ENCODE measurements around the gene CELSR1. TPM values are rescaled to one million over a fixed set of nuclear protein-coding genes. Genes with fewer than 3 reads are reported as not detected.

The CELSR1 gene
- total and polyA plus RNA-seq, 2 of the 13 experiments (the other 11 are each of a cell fraction or from before 2014, with no cell fraction given): 0.78 to 1.8 TPM

GRCh38 chr22:46574993-46575910 lies 37.8 kb upstream of the CELSR1 start (continued):
- peak; percentile 97 for TF ChIP-seq ZNF775 (CRISPR knock-in tag; IDR thresholded peaks at IDR 0.05; ENCODE audit: borderline replicate concordance)
- TF ChIP-seq POLR2A (IDR thresholded peaks at IDR 0.05; ENCODE audit: insufficient read depth in 1 of 2, low read depth in 2 of 2, low read length in 2 of 2): peak; percentile 25 to 64; a peak in 3 of 4 replicates
- peak; percentile 89 for TF ChIP-seq ATF3 (CRISPR knock-in tag; IDR thresholded peaks at IDR 0.05)
- TF ChIP-seq FOXA1 (IDR thresholded peaks at IDR 0.05): no peak
- peak; percentile 65 for TF ChIP-seq FOXA1 (CRISPR knock-in tag; IDR thresholded peaks at IDR 0.05)
- no peak for TF ChIP-seq ZNF770 (CRISPR knock-in tag; IDR thresholded peaks at IDR 0.05)
- TF ChIP-seq ZNF230 (CRISPR knock-in tag; IDR thresholded peaks at IDR 0.05): 0 out of 2 replicates have a peak, but pooled peaks have one; percentile 45
- TF ChIP-seq ZBTB42 (CRISPR knock-in tag; IDR thresholded peaks at IDR 0.05): no peak
- TF ChIP-seq PRDM10 (CRISPR knock-in tag; IDR thresholded peaks at IDR 0.05; ENCODE audit: low read depth): peak; percentile 37; the same call in 1 of the 2 replicates
- TF ChIP-seq HMG20B (CRISPR knock-in tag; conservative IDR thresholded peaks at IDR 0.05): no peak
- no peak for TF ChIP-seq AGO1 (IDR thresholded peaks at IDR 0.05; ENCODE audit: low read depth, low read length, poor library complexity, severe bottlenecking)
- TF ChIP-seq ERF (CRISPR knock-in tag; IDR thresholded peaks at IDR 0.05): peak; percentile 77
- TF ChIP-seq RXRB (CRISPR knock-in tag; IDR thresholded peaks at IDR 0.05; ENCODE audit: borderline replicate concordance): peak; percentile 76; the same call in 1 of the 2 replicates
- TF ChIP-seq CREM (IDR thresholded peaks at IDR 0.05): peak; percentile 37; the same call in 1 of the 2 replicates
- no peak for TF ChIP-seq CREM (CRISPR knock-in tag; IDR thresholded peaks at IDR 0.05)
- TF ChIP-seq ARID4A (CRISPR knock-in tag; IDR thresholded peaks at IDR 0.05; ENCODE audit: borderline replicate concordance): peak; percentile 34; the same call in 1 of the 2 replicates
- peak; percentile 86 for TF ChIP-seq JUN (CRISPR knock-in tag; IDR thresholded peaks at IDR 0.05)
- TF ChIP-seq ZNF652 (CRISPR knock-in tag; IDR thresholded peaks at IDR 0.05; ENCODE audit: borderline replicate concordance, low read depth): no peak
